Stimulated activated CD8-positive, alpha-beta memory T cell treated with anti-CD3 and anti-CD28 coated beads, Interleukin-2, amount 100 ng/mL, for 1 hour (primary cell): ENCODE measurements around the gene LAMA2.

Source experiments
- DNase-seq, 2 donors: peaks; one replicate each; pipeline ENCODE4 v3.0.0-alpha.2; 2020; ENCODE audit warnings: low read depth in 2 of 2

The LAMA2 gene

DNA sequence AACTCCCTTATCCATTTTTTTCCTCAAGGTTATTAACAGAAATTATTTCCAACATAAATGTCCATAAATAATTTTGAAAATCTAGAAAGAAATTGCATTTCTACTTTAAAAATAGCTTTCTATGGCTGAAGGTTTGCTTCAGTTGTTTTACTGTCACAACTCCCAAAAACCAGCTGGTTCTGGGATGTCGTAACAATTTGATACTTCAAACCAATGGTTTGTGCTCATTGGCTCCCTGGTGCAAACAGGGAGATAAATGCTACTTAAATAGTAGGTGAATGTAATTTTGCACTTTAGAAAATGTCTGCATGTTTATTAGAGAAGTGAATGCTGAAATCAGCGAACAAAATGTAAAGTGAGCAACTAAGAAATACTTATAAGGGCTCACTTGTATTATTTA, 31.1 kb downstream of the LAMA2 start:
- DNase-seq: no peak

DNA sequence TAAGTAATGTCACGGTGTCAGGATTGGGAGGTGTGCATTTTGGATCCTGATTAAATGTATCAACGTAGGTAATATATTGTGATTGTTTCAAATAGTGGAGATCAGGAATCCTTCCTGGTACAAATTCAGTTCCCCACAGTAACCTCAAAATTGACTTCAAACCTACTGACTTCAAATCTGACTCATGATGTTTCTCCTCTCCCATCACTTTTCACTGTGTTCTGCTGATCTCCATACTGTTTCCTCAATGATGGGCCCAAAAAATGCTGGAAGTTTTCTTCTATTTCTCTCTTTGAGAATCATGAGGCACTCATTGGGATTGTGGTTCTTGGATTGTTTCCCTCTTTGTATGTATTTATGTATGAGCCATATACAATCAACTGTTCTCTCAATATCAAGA, 35.9 kb downstream of the LAMA2 start:
- DNase-seq: no peak

DNA sequence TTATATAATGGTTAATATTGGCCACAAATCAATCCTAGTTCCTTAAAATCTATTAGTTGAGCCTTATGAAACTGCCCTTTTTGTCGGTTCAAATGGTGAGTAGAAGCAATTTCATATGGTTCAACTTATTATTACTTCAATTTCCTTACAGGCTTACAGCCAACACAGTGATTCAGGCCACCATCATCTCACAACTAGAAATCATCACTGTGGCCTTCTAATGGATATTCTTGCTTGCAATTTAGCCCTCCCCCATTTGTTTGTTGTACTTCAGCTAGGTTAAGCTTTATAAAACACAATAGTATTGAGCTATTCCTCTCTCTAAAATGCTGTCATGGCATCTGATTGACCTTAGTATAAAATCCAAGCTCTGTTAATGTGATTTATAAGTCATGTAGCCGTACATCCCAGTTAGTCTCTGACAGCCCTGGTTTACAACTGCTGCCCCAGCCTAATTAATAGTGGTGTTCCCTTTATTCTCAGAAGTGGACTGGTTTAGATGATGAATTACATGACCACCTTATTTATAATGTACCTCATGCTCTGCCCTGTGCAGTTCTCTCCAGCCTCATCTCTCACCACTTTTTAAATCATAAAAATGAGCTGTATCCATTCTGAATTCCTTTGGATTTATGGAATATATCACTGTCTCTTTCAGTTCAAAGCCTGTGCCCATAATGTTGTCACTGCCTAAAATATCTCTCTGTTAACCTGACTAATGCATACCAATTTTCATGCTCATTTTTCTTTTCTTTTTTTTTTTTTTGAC, 36.7 kb downstream of the LAMA2 start:
- no peak for DNase-seq

DNA sequence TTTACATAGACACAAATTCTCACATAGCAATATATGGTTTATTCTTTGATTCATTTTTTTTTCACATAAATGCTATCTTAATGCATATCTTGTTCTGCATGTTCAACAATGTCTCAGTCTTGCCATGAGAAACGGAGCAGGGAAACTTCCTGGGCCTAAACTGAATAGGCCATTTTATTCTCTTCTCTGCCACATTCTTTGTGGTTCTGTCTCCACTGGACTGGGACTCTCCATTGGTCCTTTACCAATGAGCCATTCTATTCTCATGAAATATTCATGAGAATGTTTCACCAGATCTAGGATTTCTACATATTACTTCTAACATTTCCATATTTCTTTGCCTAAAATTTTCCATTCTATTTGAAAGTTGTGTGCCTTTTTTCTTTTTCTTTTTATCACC, 42.8 kb downstream of the LAMA2 start:
- DNase-seq: no peak

DNA sequence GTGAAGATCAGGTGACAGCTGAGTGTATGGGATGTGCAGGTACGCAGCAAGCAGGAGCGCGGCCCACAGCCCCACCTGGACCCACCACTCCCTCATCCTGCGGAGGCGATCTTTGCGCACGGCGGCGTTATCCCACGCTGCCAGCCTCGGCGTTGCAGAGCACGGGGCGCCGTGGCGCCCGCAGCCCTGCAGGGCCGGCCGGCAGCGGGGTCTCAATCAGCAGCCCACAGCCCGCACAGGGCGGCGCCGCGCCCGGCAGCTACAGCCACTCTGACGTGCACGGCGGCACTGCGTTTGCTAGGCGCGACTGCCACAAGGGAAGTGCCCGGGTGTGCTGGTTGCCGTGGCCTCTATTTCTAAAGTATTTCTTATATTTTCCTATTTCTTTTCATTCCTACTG, 46.9 kb downstream of the LAMA2 start:
- no peak for DNase-seq

DNA sequence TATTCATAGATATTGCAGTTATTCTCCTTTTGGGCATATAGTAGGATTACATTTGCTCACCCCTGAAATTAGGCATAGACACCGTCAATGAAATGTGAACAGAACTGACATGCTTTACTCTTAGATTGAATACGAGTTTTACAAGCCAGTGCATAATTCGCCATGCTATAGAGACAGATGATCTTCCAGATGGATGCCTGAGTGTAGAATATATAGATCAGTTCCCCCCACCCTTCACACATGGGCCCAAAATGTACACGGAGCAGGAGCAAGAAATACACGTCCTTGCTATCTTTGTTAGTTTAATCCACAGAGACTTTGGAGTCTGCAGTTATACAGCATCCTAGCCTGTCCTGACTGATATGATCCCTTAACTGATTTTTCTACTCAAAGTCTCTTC, 47.4 kb downstream of the LAMA2 start:
- no peak for DNase-seq

DNA sequence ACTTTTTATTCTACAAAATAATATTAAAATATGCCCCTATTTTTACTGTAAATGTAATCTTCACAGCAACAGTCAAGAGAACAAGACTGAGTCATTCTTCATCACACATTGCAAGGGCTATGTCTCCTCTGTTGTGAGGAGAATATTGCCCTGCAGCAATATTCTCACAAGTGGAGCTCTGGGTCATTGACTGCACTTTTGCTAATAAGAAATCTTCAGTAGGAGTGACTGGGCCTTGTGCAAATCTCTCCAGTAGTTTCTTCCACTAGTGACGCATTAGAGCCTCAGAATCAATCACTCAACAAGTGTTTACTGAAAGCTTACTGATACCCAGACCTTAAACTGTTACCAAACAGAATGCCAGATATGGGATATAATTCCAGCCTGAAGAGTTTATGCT, 49.1 kb downstream of the LAMA2 start:
- DNase-seq: no peak

DNA sequence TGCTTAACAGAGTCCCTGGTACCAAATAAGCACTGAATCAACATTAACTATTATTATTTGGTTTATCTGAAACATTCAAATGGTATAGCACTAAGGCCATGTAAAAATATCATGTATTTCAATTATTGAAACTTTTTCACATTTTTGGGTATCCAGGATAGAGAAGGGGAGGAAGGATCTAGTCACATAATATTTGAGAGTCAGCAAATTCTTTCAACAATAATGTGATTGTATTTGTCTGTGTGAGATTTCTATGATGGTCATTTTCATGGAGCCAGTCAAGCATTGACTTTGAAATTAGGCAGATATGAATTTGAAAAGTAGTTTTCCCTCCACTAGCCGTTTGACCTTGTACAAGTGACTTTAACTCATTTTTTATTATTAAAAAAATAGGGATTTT, 67.9 kb downstream of the LAMA2 start:
- no peak for DNase-seq

DNA sequence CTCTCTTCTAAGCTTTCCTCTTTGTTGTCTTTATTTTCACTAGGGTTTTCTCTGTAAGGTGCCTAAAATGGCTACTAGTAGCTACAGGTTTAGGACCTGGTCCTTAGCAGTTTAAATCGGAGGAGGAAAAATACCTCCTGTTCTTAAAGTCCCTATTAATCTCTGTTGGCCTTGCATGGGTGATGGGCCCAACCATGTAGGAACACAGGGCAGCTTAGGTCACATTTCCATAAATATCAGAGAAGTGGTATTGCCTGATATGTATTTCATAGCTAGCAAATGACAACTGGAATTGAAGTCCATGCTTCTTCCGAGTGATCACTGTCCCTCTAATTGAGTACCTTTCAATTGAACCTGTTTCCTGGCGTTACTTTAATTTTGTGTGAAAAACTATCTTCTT, 70.0 kb downstream of the LAMA2 start:
- DNase-seq: no peak

DNA sequence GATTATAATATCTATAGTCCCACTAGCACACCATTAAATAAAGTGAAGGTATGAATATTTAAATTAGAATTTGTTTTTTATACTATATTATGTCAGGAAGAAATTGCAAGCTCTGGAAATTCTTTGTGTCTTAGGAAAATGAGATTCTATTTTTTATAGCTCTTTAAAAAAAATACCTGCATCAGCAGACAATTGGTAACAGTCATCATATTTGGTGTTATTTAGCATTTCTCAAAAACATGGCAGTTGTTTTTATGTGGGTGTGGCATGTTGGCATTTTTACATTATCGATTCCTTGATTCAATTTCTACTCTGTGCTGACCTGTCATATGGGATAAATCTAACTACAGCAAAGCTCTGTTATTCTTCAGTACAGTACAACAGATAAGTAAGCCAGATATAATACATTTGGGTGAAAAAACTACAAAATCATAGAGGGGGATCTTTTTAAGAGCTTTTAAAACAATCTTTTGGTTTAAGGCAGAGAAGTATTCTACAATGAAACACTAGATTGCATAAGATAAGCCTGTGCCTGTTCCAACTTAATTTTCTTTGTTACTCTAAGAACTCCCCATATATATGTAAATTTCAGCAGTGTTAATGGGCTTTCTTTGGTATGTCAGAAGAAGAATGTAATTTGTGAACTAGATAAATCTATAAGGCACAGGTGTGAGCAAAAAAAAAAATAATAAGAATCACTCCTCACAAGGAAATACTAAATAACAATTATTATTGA, 71.5 kb downstream of the LAMA2 start:
- DNase-seq: no peak

DNA sequence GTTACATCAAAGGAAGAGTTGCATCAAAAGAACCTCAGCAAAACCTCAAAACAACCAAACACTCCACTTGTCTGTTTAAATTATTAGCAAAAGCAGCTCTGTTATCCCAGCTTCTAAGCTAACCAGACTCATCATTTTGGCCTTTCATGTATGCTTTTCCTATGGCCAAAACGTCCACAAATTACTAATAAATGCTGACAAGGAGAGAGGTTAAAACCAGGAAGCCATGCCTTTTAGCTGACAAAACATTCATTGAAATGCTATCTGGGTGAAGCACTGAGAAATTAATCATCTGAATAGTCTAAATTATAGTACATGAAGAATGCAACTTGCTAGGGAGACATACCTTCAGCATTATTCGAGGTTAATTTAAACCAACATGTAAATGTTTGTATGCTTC, 80.6 kb downstream of the LAMA2 start:
- no peak for DNase-seq

DNA sequence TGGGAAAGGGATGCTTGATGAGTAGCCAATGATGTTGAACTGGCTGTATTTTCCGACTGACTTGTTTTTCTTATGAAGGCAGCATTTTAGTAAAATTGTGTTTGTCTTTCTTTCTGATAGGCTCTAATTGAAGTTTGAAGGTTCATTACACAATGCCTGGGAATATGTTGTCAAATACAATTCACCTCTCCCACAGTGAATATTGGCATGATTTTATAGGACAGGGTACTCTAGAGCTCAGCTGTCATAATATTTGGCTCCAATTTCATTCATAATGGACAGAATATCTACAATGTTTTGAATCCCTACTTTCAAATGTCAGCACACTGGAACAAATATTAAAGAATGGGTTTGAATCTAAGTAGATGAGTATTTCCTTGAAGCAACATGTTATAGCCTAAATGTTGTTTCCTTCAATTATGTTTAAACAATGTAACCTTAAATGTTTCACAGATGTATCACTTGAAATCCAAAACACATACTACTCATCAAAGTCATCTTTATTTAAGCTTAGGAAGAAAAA, 81.4 kb downstream of the LAMA2 start:
- no peak for DNase-seq

DNA sequence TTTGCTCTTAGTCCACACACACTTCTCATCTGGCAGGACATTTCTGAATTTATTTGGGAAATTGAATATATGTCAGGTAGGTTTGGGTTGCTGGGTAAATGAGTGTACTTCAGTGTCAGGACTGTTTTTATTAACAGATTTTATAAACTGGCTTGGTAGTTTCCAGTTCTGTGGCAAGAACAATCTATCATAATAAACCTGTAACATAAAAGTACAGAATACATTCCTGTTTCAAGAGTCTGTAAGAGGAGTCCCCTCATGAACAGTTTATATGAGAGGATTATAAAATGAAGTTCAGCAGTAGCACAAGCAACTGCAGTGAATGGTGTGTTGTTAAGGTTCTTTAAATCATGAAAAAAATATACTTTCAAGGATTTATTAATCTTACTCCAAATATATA, 81.8 kb downstream of the LAMA2 start:
- DNase-seq: no peak

DNA sequence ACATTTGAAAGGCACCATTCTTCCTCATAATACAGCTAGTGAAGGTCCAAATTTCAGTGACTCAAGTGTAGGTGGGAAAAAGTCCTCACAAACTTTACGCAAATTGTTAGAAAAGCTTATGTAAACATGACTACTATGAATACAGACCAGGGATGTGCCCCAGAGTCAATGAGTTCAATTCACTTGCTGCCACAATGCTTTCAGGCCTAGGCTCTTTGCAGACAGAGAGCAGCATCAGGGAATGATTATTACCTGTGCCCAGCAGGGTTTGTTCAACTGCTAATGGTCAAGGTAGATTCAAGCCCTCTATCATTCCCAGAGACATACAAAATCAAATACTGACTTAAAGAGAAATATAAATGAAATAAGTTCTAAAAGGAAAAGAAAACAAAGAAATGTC, 84.0 kb downstream of the LAMA2 start:
- no peak for DNase-seq

DNA sequence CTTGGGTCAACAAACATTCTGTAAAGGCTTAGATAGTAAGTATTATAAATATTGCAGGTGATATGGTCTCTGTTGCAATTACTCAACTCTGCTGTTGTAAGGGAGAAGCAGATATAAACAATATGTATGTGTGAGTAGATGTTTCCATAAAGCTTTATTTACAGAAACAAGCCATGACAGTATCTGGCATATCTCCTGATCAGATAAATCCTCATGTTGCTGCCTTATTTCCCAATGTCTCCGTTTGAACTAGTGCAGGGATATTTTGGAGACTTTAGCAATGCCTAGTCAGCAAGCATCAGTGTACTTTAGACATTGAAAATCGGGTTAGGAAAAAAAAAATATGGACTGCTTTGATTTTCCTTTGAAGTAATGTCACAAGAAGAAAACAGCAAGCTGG, 96.1 kb downstream of the LAMA2 start:
- DNase-seq: no peak

DNA sequence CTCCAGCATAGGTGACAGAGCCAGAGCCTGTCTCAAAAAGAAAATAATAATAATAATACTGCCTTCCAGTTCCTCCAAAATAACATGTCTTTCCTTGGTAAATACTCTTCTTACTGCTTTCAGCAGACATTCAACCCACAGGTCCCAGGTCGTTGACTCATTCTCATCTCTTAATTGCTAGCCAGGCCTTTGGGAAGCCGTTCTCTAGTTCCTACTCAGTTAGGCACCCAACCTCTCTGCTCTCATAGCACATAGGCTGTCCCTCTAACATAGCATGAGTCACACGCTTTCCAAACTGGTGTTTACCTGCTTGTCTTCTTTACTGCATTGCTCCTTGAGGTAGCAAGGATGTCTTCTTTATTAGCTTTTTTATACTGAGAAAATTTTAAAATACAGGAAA, 98.8 kb downstream of the LAMA2 start:
- no peak for DNase-seq

DNA sequence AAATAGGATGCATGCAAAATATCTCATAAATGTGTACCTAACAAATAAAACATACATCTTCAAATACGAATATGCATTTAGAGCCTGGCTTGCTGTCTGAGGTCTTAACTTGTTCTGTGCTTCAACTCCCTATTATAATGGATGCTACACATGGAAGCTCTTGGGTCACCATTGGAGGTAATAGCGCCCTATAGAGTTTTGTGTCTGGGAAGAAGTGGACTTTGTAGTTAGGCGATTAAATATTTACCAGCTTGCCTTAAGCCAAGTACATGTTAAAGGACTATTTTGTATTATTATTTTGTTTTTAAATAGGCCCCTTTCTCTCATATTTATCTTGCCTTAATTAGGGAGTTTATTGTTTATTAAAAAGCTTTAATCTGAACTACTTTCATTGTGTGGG, 107.4 kb downstream of the LAMA2 start:
- DNase-seq: no peak

DNA sequence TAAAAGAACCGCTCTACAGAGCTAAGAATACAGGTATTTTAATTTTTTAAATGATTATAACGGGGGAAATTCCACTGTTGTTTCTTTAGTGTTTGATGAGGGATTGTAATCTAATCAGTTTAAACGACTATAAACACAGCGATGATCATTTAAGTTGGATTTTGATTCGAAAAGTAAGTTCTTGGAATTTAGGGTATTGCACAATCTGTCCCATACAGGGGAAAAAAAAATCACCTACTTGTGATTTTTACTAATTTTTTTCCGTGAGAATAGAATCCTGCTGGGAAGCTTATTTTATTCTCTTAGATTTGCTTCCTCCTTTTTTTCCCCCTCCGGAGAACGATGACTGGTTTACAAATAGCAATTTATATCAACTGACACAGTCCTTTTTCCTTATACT, 108.0 kb downstream of the LAMA2 start:
- DNase-seq: no peak

DNA sequence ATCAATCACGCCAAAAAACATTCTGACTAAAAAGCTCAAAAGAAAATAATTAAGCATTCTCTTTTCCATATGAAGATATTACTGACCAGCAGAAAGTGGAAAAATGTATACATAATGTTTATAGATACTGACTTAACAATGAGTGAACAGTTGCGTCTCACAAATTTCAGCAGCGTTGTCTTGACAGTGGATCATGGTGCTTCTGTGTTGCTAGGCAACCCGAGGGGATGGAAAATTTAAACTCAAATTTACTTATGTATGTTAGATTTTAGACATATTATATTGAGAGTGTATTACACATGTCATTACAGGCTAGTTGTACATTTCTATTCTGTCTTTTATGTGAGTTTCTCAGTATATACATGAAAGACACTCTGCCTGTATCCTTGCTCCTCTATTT, 110.2 kb downstream of the LAMA2 start:
- no peak for DNase-seq

DNA sequence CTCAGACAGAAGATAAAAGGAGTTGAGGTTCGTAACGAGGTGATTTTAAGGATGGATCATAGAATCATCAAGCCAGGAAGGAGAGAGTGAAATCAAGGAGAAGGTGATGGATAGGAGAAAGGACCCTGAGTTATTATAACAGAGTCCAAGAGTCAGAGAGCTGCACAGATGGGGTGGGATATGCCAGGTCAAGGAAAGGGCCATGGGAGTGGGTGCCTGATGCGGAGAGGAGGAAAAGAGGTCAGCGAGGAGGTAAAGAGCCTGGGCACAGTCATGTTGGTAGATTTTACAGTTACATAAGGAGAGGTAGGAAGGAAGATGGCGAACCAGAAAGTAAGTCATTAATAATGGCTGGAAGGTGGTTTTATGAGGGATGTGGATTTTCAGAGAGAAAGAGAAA, 114.9 kb downstream of the LAMA2 start:
- no peak for DNase-seq

DNA sequence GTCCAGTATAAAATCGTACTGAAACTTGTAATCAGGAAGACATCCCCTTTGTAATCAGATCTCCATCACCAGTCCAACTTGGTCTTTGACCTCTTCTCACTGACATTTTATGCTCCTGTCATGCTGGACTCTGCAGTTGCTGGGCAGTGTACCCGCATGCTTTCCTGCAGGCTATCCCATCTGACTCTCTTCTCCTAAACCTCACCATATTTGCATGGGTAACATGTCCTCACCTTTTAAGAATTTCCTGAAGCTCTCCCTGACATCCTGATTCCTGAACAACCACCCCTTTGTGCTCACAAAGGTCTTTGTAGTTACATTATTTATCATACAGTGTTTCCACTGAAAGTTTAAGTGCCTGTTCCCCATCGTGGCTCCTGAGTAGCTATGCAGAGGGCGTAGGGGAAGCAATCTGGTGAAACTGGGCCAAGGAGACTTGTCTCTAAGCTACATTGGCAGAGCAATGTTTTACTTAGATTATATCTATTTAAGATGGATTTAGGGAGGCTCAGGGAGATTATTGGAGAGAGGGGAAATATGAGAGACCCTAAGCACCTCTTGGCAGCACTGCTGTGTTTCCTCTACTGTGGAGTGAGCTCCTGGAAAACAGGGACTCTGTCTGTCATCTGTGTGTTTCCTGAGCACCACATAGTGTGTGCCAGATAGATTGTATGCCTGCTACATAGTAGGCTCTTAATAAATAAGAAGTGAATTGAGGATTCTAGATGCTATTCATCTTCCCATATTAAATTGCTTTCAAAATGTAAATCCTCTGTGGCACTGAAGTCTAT, 124.0 kb downstream of the LAMA2 start:
- DNase-seq: no peak

DNA sequence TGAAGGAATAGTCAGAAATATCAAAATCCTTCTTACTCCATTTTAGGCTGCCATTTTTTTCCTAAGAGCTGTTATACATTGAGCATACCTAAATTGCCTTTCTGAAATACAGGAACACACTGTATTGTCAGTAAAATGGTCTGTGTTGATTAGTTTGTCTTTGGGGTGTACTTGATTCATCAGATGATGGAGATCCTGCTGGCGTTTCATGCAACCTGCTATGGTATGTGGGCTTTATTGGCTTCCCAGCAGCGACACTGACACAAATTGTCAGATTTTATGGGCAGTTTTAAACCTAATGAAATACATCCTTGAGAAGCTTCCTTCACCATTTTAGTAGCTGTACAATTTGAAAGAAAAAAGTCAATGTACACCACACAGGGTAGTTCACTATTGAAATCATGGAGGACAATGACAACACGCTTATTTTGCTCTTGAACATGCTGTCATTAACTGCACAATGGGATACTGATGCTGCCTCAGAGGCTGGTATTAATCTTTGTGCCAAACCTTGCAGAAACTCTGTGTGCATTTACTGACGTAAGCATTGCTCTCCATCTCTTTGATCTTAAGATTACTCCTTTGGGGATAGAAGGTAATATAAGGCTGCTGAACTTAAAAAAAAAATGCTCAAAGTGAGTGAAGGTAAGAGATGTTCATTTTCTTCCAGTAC, 124.9 kb downstream of the LAMA2 start:
- no peak for DNase-seq
